GM18868 (cell line): ENCODE measurements around the gene RNU5B-1.

Source experiments
- ATAC-seq: cut with Tn5 transposase; IDR thresholded peaks from one replicate; pipeline ENCODE4 v1.9.1; 2021; ENCODE audit warnings: mild to moderate bottlenecking, moderate library complexity; ENCODE audit not compliant: unreplicated experiment

RNU5B-1 gene

DNA sequence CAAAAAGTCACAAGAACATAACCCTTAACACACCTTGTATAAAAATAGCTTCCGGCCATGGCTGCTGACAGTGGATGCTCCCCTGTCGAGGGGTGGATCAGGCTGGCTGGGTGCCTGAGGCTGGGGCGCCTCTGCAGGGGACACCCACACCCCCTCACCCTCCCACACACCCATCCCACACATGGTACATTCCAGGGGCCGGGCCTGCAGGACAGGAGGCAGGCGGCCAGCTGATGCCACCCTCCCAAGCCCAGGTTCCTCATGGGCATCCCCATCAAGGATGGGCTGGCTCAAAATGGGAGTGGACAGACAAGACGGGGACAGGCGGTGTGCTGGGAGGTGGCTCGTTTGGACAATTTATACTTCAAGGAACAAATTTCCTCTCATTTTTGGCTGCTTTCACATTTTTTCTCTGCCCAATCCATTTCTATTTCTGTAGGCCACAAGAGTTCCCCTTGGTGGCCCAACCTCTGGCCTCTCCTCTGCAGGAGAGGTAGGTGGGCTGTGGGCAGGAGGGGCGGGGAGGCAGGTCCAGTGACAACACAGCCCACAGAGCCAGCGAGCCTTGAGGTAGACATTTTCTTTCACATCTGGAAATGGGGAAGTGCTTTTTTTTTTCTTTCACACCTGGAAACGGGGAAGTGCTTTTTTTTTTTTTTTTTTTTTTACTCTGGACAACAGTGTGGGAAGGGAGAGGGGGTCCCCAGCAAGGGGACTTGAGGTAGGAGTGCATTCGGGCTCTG is 23.3 kb downstream of the RNU5B-1 start:
- ATAC-seq = no peak

DNA sequence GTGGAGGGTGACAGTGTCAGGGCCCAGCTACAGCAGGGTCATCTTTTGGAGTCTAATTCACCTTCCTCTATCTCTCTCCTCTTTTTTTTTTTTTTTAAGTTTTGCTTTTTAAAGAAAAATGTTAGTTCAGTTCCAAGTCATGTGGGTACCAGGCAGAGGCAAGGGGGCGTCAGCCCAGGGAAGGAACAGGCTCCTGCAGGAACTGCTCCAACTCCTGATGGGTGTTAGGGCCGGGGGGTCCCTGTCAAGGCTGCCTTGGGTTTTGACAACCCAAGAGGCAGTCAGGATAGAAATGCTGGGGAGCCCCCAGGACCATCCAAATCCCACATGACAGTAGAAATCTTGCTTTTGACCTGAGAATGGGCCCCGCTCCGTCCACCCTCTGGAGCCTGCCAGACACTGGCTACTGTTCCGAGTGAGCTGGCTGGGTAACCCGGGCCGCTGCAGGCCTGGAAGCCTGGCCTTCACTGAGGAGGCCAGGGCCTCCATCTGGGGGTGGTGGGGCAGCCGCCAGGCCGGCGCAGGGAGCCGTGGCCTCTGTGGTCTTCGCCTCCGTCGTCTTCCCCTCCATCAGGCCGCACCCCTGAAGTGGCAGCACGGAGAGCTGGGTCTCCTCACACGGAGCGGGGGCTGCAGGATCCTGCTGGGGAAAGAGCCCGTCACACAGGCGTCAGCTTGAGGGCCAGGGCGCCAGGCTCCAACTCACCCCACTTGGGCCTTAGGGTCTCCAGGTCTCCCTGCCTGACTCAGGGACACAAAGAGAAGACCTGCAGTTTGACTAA is 24.2 kb downstream of the RNU5B-1 start:
- no peak for ATAC-seq

DNA sequence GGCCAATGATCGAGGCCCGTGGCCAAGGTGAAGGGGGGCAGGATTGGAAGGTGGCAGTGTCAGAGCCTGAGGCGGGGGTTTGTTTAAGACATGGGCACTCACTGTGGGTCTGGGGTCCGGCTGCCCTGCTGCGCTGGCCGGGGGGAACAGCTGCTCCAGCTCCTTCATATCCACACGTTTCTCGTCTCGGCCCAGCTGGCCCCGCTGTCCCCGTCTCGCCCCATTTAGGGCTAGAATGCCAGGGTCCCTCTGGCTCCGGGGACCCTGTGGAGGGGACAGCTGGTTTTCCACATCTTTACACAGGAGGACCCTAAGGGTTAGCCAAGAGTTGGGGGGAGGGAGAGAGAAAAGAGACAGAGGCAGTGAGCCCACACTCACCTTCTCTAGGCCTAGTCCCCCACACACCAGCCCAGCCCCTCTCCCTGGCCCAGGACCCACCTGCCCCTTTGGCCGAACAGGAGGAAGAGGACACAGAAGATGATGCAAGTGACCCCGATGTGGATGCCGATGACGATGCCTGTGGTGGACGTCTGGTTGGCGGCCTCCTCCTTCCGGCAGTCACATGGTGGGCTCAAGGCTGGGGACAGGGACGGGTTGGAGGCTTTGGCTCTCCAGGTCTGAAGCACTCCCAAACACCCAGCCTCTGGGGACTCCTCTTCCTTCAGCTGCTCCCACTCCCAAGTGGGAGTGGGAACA is 25.0 kb downstream of the RNU5B-1 start:
- ATAC-seq = no peak

DNA sequence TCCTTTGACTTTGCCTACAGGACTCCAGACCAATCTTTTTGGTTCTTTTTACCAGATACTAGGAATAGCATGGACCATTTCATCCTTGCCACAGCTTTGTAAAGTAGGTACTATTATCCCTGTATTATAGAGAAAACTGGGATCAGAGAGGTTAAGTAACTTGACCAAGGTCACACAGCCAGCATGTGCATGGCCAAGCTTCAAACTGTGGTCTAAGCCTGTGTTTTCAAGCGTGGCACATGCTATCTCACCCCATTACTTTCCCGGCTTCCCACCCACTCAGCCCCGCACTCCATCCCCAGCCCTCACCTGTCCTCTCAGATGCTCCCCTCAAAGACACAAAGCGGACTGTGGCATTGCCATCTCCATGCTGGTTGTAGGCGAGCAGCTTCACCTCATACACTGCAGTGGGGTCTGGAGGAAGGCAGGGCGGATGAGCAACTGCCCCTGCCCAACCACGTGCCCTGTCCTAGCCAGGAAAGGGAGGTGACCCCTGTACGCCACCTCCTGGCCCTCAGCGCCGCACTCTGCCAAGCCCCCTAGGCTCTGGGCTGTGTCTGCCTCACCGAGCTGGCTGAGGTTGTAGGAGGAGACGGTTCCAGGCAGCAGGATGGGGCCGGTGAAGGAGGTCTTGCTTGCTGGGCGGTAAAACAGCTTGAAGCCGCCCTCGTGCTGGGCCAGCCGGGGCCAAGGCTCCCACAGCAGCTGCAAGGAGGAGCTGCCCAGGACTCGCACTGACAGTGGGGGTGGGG is 25.7 kb downstream of the RNU5B-1 start:
- no peak for ATAC-seq

DNA sequence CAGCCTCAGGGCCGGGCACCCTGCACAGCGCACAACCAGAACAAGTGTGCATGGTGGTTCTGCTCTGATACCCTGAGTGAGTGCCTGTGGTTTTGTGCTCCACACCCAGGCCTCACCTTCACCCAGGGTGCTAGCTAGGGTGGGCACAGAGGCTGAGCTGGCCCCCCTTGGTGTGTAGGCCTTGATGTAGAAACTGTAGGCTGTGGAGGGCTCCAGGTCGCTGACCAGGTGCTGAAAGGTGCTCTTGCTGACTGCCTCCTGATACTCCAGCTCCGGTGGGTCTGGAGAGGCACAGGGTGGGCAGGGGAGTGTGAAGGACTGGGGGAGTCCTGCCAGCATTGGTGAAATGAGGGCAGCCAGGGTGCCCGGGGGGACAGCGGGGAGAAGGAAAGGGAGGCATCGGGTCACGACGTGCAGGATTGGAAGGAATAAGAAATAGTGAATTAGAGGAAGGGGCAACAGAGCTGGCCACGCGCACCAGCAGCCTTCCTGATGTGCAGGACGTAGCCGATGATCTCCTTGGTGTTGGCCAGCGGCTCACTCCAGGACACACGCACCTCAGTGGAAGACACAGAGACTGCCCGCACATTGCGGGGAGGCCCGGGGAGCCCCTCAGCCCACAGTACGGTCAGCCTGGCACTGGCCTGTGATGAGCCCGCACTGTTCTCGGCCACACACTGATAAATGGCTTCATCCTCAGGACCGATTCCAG is 26.6 kb downstream of the RNU5B-1 start:
- no peak for ATAC-seq

DNA sequence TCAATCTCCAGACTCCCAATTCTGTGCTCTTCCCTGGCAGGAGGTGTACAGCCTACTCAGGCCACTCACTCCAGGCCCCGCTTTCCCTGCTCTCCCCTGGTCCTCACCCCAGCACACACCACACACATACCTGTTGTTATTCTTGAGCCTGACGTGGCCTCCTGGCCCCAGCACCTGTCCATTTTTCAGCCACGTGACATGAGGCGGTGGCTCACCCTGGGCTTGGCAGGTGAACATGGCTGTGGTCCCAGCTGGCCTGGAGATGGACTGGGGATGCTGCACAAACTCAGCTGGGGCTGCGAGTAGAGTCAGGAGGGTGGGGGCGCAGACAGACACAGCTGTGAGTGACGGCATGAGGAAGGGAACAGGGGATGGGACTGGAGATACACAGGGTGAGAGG is 27.3 kb downstream of the RNU5B-1 start:
- ATAC-seq = no peak

DNA sequence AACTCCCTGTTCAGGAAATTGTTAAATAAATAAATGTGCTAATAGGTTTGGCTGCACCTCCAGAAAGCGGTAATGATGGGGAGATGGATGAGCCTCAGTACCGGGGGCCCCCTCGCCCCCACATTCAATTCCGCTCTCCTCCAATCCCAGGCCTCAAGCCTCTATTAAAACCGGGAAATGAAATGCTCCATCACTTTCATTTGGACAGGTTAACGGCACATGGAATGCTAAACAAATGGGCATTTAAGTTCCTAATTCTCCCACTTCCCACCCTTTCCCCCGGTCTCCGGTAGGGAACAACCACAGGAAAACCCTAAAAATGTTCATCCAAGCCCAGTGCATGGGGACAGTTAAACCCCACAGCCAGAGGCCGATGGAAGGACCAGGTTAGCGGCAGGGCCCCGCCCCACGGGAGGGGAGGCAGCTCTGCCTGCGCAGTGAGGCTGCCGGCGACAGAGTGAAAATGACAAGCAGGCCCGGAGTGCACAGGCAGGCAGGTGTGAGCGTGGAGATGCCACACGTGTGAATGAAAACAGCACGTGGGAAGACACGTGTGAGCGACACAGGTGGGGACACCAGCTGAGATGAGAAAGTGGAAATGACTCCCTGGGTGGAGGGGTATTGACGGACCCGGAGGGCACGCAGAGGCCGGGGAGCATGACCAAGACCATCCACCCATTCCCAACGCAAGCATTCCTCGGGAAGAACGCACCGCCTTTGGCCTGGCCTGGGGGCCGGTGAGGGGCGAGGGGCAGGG is 28.1 kb downstream of the RNU5B-1 start:
- no peak for ATAC-seq

DNA sequence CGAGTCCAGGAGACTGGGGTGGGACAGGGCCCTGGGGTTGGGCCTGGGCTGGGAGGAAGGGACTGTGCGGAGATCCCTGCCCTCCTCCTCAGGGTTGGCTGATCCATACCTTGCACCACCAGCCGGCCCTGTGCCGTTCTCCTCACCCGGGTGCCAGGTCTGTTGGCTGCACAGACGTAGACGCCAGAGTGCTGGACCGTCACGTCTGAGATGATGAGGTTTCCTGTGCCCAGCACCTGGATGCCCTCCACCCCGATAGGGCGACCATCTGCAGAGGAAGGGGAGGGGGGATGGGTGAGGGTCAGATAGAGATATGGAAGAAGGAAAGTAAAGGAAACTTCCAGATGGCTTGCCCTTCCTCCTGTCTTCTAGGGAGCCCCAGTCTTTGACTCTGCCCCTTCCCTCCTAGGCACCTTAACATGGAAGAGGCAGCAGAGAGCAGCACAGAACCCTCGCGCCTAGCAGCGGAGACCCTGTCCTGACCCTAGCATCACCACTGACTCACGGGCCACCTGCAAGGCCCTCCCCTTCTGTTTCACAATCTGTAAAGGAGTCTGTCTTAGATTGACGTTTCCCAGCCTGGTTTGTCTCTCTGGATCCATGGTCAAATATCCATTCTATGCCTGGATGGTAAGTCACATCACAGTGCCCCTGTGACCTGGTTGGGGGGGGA is 28.8 kb downstream of the RNU5B-1 start:
- no peak for ATAC-seq

DNA sequence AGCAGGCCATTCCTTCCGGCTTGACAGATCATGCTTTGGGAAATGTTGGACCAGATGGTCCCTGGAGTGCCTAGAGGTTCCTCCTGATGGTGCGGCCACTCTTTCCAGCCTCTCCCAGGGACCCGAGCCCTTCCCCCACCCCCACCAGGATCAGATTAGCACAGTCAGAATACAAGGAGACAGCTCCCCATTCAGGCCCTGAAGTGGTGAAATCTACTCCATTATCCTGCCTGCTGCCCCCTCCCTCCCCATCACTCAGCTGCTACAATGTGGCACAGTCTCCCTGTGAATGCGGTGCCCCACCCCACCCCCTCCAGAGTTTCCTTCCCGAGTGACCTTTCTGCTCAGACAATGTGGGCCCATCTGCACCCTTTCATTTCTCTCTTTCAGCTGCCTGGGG is 29.4 kb downstream of the RNU5B-1 start:
- no peak for ATAC-seq

DNA sequence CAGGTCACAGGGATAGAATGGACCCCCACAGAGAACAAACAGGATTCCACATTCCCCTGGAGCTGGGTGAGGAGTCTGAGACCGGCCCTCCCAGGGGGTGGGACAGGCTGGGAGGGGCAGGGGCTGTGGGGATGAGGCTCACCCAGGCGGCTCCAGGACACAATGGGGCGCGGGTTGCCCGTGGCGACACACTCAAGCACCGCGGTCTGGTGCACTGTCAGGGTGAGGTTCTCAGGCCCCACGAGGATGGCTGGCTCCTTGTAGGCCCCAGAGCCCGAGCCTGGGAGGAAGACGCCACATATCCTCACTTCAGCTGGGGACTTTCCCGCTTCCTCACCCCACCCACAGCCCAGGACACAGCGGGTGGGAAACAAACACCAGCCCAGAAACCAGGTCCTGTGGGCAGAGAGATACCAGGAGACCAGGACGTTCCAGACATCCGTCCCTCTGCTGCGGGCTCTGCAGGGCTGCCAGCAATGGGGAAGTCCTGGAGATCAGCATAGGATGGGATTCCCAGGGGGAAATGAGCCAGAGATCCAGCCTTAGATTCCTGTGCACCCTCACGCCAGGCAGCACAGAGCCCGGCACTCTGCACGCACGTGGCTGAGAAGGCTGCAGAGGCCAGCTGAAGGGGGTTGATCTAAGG is 30.2 kb downstream of the RNU5B-1 start:
- no peak for ATAC-seq

DNA sequence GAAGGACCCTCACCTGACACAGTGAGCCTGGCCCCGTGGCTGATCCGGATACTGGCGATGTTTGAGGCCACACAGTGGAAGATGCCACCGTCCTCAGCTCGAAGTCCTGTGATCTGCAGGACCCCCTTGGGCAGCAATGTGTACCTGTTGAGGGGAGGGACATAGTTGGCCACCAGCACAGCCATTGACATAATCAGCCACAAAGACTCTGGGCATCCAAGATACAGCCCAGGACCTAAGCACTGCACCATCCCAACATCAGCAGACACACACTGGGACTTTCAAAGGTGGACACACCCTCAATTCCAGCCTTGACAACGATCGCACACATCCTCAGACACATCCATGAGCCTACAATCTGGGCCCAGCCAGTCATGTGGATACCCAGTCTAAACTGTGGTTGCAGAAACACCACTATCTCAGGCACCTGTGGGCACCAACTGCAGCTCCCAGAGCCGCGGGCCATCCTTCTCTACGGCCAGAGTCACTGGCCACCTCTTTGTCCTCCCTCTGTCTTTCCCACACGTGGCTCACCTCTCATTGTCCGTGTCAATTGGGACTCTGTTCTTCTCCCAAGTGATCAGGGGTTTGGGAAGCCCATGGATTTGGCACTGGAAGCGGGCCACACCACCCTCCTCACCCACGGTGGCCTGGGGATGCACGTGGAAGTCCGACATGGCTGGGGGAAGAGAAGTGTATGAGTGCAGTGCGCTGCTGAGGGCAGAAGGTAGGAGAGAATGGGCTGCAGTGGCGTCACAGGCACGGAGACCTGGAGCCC is 31.0 kb downstream of the RNU5B-1 start:
- ATAC-seq = no peak

DNA sequence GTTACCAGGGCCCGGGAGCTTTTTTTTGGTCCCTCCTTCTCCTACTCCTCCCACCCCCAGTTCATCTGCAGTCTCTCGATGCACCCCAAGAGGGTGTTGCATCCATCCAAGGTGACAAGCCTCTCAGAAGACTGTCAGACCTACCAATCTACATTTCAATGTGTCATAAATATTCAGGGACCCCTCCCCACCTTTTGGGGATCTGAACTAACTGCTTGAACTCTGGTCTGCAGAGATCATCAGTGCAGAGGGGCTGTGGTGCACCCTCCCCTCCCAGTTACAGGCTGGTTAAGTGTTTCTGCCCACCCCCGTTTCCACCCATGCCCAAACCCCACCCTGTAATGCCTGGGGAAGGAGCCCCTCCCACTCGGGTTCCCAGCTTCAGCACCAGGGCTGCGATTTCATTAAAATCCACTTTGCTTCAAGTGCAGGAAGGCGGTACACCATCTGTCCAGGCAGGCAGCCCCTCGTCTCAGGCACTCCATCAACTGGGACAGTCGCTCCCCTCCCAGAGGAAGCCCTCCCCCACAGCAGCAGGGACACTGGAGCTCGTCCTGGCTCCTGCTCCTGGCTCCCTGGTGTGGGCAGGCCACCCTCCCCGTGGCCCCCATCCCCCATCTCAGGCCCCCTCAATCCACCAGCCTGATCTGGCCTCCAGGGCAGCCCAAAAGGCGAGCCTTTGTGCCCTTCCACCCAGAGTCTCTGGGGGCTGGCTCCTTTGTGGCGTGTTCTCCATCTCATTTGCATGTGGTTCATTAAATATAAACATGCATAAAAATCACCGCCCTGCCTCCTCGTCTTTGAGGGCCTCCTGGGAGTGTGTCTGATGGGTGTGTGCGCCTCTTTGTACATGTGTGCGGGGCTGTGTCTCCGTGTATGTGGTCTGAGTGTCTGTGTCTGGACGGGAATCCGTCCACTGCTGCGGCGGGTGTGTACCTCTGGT is 32.3 kb downstream of the RNU5B-1 start:
- no peak for ATAC-seq

DNA sequence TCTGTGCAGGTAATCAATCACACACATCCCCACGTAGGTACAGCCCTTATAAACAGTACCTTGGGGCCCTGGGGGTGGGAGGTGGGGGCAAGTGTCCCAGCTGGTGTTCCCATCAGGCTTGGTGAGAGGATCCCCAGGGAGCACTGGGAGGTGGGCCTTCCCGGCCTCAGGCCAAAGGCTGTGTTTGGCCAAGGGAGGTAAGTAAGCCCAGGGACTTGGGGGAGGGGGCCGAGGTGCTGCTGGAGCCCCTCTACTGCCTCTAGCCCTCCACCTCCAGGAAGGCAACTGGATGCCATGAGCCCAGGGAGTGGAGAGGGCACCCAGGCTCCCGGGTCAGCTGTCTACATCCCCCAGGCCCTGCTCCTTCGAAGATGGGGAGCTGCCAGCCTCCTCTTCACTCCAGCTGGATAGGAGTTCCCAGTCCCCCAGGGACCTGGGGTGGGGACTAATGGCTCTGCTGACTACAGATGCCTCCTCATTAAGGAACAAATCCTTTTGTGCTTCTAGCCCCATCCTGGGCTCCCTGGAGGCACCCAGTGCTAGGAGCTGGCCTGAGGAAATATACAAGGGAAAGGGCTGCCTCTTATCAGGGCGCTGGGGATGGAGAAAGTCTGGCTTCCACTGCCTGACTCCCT is 33.1 kb downstream of the RNU5B-1 start:
- ATAC-seq = no peak

DNA sequence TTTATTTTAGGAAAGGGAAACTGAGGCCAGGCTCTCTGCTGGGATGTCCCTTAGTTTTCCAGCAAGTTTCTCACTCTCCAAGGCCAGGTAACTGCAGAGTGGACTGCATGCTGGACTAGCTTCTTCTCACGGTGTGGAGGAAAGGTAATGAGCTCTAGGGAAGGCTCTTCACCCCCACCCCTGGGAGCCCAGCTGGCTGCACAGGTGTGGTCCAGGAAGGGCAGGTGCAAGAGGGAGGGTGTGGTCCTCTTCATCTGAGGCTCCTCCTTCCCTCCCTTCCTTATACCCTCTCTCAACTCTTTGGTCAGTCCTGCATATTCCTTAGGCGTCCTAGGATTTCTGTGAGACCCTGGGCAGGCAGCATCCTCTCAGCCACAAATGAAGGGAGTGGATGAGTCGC is 33.9 kb downstream of the RNU5B-1 start:
- ATAC-seq = no peak

DNA sequence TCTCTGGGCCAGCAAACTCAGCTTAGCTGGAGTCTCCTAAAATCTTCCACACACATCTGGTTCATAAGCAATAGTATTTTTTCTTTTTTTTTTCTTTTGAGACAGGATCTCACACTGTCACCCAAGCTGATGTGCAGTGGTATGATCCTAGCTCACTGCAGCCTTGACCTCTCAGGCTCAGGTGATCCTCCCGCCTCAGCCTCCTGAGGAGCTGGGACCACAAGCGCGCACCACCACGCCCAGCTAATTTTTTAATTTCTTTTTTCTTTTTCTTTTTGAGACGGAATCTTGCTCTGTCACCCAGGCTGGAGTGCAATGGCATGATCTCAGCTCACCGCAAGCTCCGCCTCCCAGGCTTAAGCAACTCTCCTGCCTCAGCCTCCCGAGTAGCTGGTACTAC is 34.3 kb downstream of the RNU5B-1 start:
- ATAC-seq = no peak

DNA sequence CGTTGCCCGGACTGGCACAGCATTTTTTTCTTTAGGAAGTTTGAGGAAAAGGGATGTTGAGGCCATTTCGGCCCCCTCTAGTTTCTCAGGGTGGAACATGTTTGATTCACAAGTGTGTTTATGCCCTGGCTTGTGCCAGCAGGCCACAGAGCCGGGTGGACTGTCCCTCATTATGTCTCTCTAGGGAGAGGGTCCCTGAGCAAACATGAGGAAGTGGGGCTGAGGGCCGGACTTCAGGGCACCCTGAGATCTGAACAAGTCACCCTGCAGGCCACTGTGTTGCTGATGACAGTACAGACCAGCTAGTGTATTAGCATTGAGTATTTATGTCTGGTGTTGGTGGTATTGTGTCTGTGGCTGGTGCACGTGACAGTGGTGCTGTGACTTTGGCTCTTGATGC is 34.9 kb downstream of the RNU5B-1 start:
- ATAC-seq = no peak
